A549 (cell line): ENCODE data around the gene ALKBH6. TPM values are rescaled to one million over a fixed set of nuclear protein-coding genes. Genes with fewer than 3 reads are reported as not detected.
A peak's percentile ranks its signal among the peaks of the same experiment; 100 is the strongest.

Experiments
- ATAC-seq, 2 experiments: fragments of 200-7000 bp in 1 of 2; fragments of >200 bp in 1 of 2; cut with Nextera tagmentation in 1 of 2; cut with Tn5 transposase in 1 of 2; 3 replicates each; pipeline versions ENCODE4 v1.8.0 to v1.9.1; 2018 to 2020; ENCODE audit warnings: mild to moderate bottlenecking in 1 of 2, moderate library complexity in 1 of 2
- CTCF ChIA-PET: fragments of 300-600 bp; sonication (Branson Sonifier 250); formaldehyde crosslinking; extraction: SDS; loops from one replicate; lab custom pipeline; 2021; ENCODE audit warnings: antibody characterized with exemption, inconsistent platforms; lab: Yijun Ruan, JAX
- POLR2A ChIA-PET: fragments of 350-600 bp; formaldehyde crosslinking; extraction: SDS; loops from one replicate; lab custom pipeline; 2021; ENCODE audit warnings: antibody characterized with exemption, inconsistent platforms; lab: Yijun Ruan, JAX
- DNase-seq, 2 experiments: peaks; one replicate each; pipeline versions ENCODE4 v3.0.0 to v3.0.0-alpha.2; 2011 to 2016; ENCODE audit warnings: low read depth in 1 of 2, low spot score in 1 of 2
- FAIRE-seq: peaks from 2 replicates; lab custom pipeline; 2011; peaks lifted over from hg19 to GRCh38; lab: Jason Lieb, UNC
- H3K27ac ChIP-seq, 2 experiments: fragments of >200 bp; sonication (Bioruptor Twin); formaldehyde crosslinking; 3 replicates each; pipeline ENCODE4 v1.5.1; 2016 to 2017
- H3K4me1 ChIP-seq: fragments of >200 bp; sonication (Bioruptor Twin); formaldehyde crosslinking; 3 replicates; pipeline ENCODE4 v1.6.1; 2016
- H3K4me2 ChIP-seq: fragments of >200 bp; sonication (Bioruptor Twin); formaldehyde crosslinking; 3 replicates; pipeline ENCODE4 v1.6.1; 2016
- H3K4me3 ChIP-seq: fragments of >200 bp; sonication (Bioruptor Twin); formaldehyde crosslinking; 3 replicates; pipeline ENCODE4 v1.5.1; 2016
- H3K9me3 ChIP-seq: fragments of >200 bp; sonication (Bioruptor Twin); formaldehyde crosslinking; 3 replicates; pipeline ENCODE4 v1.6.1; 2016
- BCL3 ChIP-seq: fragments of >200 bp; sonication (Bioruptor Twin); formaldehyde crosslinking; IDR thresholded peaks from 3 replicates; pipeline ENCODE4 v1.6.1; 2016
- BHLHE40 ChIP-seq: IDR thresholded peaks from 2 replicates; pipeline ENCODE4 v1.6.1; 2012; ENCODE audit warnings: low read depth, low read length, inconsistent platforms
- CBX2 ChIP-seq: fragments of 200-600 bp; sonication (generic); IDR thresholded peaks from 2 replicates; pipeline ENCODE4 v1.6.1; 2016; ENCODE audit warnings: low read depth, mild to moderate bottlenecking, borderline replicate concordance
- CBX8 ChIP-seq: fragments of 200-600 bp; sonication (generic); IDR thresholded peaks from 2 replicates; pipeline ENCODE4 v1.6.1; 2016
- CHD2 ChIP-seq: fragments of 150-350 bp; IDR thresholded peaks from 2 replicates; pipeline ENCODE4 v1.6.1; 2014; ENCODE audit warnings: low read length; ENCODE audit not compliant: partially characterized antibody
- E2F6 ChIP-seq: IDR thresholded peaks from 2 replicates; pipeline ENCODE4 v1.6.1; 2012; ENCODE audit warnings: low read depth, borderline replicate concordance
- EHF ChIP-seq: fragments of 250-450 bp; sonication (Bioruptor Pico); IDR thresholded peaks from 2 replicates; pipeline ENCODE4 v1.5.0; 2020; ENCODE audit warnings: mild to moderate bottlenecking
- EHMT2 ChIP-seq: fragments of 200-600 bp; sonication (generic); IDR thresholded peaks from 2 replicates; pipeline ENCODE4 v1.6.1; 2016; ENCODE audit warnings: antibody characterized with exemption, low read depth, mild to moderate bottlenecking, moderate library complexity
- ESRRA ChIP-seq: fragments of 150-350 bp; IDR thresholded peaks from 2 replicates; pipeline ENCODE4 v1.6.1; 2014; ENCODE audit warnings: mild to moderate bottlenecking, low read length, borderline replicate concordance
- FOSB ChIP-seq: fragments of 250-450 bp; sonication (Bioruptor Pico); IDR thresholded peaks from 2 replicates; pipeline ENCODE4 v1.5.0; 2020; ENCODE audit warnings: mild to moderate bottlenecking, moderate library complexity
- FOSL2 ChIP-seq, 2 experiments: fragments of 450-650 bp in 1 of 2; fragments of >200 bp in 1 of 2; sonication (Bioruptor Twin) in 1 of 2; formaldehyde crosslinking; IDR thresholded peaks; 2 replicates each; pipeline versions ENCODE4 v1.5.0 to v1.6.1; 2016 to 2020; ENCODE audit warnings: mild to moderate bottlenecking in 1 of 2, moderate library complexity in 1 of 2
- HOXB13 ChIP-seq: fragments of 250-450 bp; sonication (Bioruptor Pico); IDR thresholded peaks from 2 replicates; pipeline ENCODE4 v1.5.0; 2020; ENCODE audit warnings: low read depth, mild to moderate bottlenecking, moderate library complexity
- MAZ ChIP-seq: fragments of 150-350 bp; IDR thresholded peaks from 2 replicates; pipeline ENCODE4 v1.6.1; 2014; ENCODE audit warnings: antibody characterized with exemption, low read depth, low read length, borderline replicate concordance
- NFE2L2 ChIP-seq: fragments of 150-350 bp; conservative IDR thresholded peaks from 2 replicates; pipeline ENCODE4 v1.6.1; 2014; ENCODE audit warnings: low read length
- NPAS2 ChIP-seq: fragments of 250-450 bp; sonication (Bioruptor Pico); IDR thresholded peaks from 2 replicates; pipeline ENCODE4 v1.8.0; 2022; ENCODE audit warnings: mild to moderate bottlenecking, moderate library complexity, borderline replicate concordance
- NR3C1 ChIP-seq: fragments of >200 bp; sonication (Bioruptor Twin); formaldehyde crosslinking; IDR thresholded peaks from 3 replicates; pipeline ENCODE4 v1.6.1; 2017
- PHF8 ChIP-seq: fragments of 200-600 bp; sonication (generic); IDR thresholded peaks from 2 replicates; pipeline ENCODE4 v1.6.1; 2016; ENCODE audit warnings: low read depth, mild to moderate bottlenecking, antibody characterized with exemption, moderate library complexity, borderline replicate concordance
- POLR2A ChIP-seq: IDR thresholded peaks from 2 replicates; pipeline ENCODE4 v1.6.1; 2012; ENCODE audit warnings: mild to moderate bottlenecking, low read length
- RNF2 ChIP-seq: fragments of 200-600 bp; sonication (generic); IDR thresholded peaks from 2 replicates; pipeline ENCODE4 v1.6.1; 2016; ENCODE audit warnings: low read depth, mild to moderate bottlenecking, antibody characterized with exemption, moderate library complexity, borderline replicate concordance
- SMC3 ChIP-seq: fragments of >200 bp; sonication (Bioruptor Twin); formaldehyde crosslinking; IDR thresholded peaks from 3 replicates; pipeline ENCODE4 v1.6.1; 2018; ENCODE audit warnings: inconsistent platforms
- SREBF2 ChIP-seq: fragments of 450-650 bp; IDR thresholded peaks from 2 replicates; pipeline ENCODE4 v1.6.1; 2014; ENCODE audit warnings: mild to moderate bottlenecking, moderate library complexity
- TP53 ChIP-seq: fragments of 250-450 bp; sonication (Bioruptor Pico); IDR thresholded peaks from 2 replicates; pipeline ENCODE4 v1.5.0; 2021; ENCODE audit warnings: mild to moderate bottlenecking, moderate library complexity
- WGBS: methylation state at CpG from one replicate; pipeline ENCODE4 v1.1.6; 2017; ENCODE audit errors: missing lambda C conversion rate; 5-methylcytosine and 5-hydroxymethylcytosine counted together
- polyA plus RNA-seq, 4 experiments: library from polyadenylated mRNA; depleted of rRNA in 3 of 4; stranded (reverse); fragments of >200 nt; fragmentation: RNase III in 1 of 4; extraction: RNeasy Plus Mini Kit Qiagen cat#74134 plus additional on column Dnase treatment in 1 of 4; gene quantifications; 2 replicates in 3 of 4; 3 replicates in 1 of 4; pipeline ENCODE4 v1.2.3, GENCODE V29; 2011 to 2017
- TF ChIP-seq, protein P1 (sequence below): fragments of 450-650 bp; IDR thresholded peaks from 2 replicates; pipeline ENCODE4 v1.6.1; 2014; ENCODE audit warnings: antibody characterized with exemption
- TF ChIP-seq, protein P2 (sequence below): IDR thresholded peaks from 2 replicates; pipeline ENCODE4 v1.6.1; 2012

ALKBH6 gene
- polyA plus RNA-seq, 2 of the 4 experiments (the other 2 are of a cell fraction) = 34.2 to 47.1 TPM

DNA sequence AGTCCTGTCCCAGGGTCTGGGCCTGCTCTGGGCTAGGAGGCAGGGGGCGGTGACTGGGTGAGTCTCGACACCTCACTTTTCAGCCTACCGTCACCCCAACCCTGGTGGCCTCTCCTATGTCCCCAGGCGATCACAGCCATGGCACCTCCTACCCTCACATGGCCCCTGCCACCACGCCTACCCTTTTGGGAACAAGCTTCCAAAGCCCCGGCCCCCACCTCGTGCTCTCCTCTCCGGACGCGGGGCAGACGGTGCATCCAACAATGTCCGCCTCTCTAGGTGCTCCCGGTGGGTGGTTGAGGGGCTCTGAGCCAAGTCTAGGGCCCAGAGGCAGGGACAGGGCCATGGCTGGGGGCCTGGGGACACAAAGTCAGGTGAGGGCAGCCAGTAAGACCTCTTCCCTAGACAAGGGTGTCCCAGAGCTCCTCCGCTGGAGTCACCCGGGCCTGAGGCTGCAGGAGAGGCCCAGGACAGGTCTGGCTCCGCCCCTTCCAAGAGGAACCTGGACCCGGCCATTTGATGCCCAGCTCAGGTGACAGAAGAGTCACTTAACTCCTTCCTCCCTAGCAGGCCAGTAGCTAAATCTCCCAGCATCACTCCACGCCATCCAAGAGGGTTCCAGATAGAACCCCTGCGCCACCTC, 5.6 kb downstream of the ALKBH6 start, which contains the start of gene SYNE4:
SYNE4 (minus strand) TSS at position 478 of the 643 bp plus-strand sequence; CDS start at position 346, 132 bp downstream.
- TF ChIP-seq POLR2A (0 out of 2 replicates have a peak, but pooled peaks have one; percentile 6), EHMT2 (no peak)
- FAIRE-seq (no peak), ATAC-seq (peak in 1 of 2 experiments; percentile 8; a peak in 2 of 6 replicates), DNase-seq (peak in 1 of 2 experiments; percentile 36)
- Histone ChIP-seq H3K4me3 (peak within 1 kb of the TSS; percentile 41), H3K4me2 (peak within 1 kb of the TSS; percentile 90), H3K9me3 (no peaks in the 10 kb centered on the region), H3K4me1 (peaks cover 16% of the 10 kb centered on the region; the same call in 2 of the 3 replicates), H3K27ac (peak within 1 kb of the TSS; percentile 62 to 87)
- WGBS = 83% methylated on average over 19 of the region's 19 CpGs
- CTCF ChIA-PET = interaction anchor here (0.7 to 1.7 kb wide), 9 partner anchors 8 to 117 kb away, joined by 3 to 10 read pairs (median 3); partner anchors contain the start of gene THAP8
- POLR2A ChIA-PET = interaction anchor here (2.1 kb wide), 1 partner anchor 13 kb away, joined by 11 read pairs; the partner anchor contains the start of gene SDHAF1

DNA sequence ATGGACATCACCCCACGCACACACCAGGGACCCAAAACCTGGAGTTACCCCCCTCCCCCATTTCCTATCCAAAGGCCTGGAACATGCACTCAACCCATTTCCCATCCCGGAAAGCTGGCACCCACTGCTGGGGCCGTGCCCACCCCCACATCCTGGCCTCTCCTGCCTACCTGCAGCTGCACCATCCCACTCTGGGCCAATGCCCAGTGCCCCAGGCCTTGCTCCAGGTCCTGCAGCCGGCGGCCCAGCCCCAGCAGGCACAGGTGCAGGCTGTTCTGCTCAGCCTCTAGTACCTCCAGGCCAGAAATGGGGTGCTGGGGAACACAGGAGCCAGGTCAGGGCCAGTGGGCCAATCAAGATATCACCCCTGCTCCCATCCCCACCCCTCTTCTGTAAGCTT, 7.1 kb downstream of the ALKBH6 start:
- ChIA-PET POLR2A (no interaction called here), CTCF (interaction anchor here (0.5 to 1.9 kb wide), 6 partner anchors 9 to 125 kb away, joined by 3 to 13 read pairs (median 4); partner anchors contain the start of gene THAP8)
- Histone ChIP-seq H3K4me3 (no peak overlapping the region), H3K4me2 (no peak overlapping the region), H3K4me1 (peaks cover 12% of the 10 kb centered on the region; the same call in 2 of the 3 replicates), H3K9me3 (no peaks in the 10 kb centered on the region), H3K27ac (no peak overlapping the region)
- FAIRE-seq (no peak), ATAC-seq (no peak), DNase-seq (no peak)
- 93% methylated on average over 5 of the region's 5 CpGs for WGBS
- no peak for TF ChIP-seq FOSL2 (IDR thresholded peaks at IDR 0.05)
- no peak for TF ChIP-seq FOSL2 (CRISPR knock-in tag; IDR thresholded peaks at IDR 0.05)
- TF ChIP-seq NPAS2 (CRISPR knock-in tag) = no peak
- TF ChIP-seq NR3C1 = no peak
- TF ChIP-seq SMC3 = no peak
- no peak for TF ChIP-seq CBX8
- TF ChIP-seq, protein P1, sequence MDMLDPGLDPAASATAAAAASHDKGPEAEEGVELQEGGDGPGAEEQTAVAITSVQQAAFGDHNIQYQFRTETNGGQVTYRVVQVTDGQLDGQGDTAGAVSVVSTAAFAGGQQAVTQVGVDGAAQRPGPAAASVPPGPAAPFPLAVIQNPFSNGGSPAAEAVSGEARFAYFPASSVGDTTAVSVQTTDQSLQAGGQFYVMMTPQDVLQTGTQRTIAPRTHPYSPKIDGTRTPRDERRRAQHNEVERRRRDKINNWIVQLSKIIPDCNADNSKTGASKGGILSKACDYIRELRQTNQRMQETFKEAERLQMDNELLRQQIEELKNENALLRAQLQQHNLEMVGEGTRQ = no peak
- TF ChIP-seq RNF2 = no peak
- TF ChIP-seq CHD2 = no peak
- TF ChIP-seq MAZ = no peak
- no peak for TF ChIP-seq E2F6
- no peak for TF ChIP-seq BCL3
- no peak for TF ChIP-seq EHF (CRISPR knock-in tag)
- TF ChIP-seq NFE2L2 = no peak
- no peak for TF ChIP-seq CBX2
- TF ChIP-seq HOXB13 (CRISPR knock-in tag) = no peak
- TF ChIP-seq FOSB = no peak
- TF ChIP-seq PHF8 = no peak

GRCh38 chr19:36003284-36003683, 10.7 kb downstream of the ALKBH6 start:
- DNase-seq = no peak
- peak; percentile 7 for FAIRE-seq
- ATAC-seq = no peak
- no peak overlapping the region for H3K27ac ChIP-seq
- no peak overlapping the region for H3K4me2 ChIP-seq
- TF ChIP-seq, protein P2, sequence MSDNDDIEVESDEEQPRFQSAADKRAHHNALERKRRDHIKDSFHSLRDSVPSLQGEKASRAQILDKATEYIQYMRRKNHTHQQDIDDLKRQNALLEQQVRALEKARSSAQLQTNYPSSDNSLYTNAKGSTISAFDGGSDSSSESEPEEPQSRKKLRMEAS = no peak
- TF ChIP-seq SREBF2 (no peak), ESRRA (no peak), FOSL2 (IDR thresholded peaks at IDR 0.05) (no peak), FOSL2 (CRISPR knock-in tag; IDR thresholded peaks at IDR 0.05) (no peak), TP53 (CRISPR knock-in tag) (no peak), BHLHE40 (no peak)
- WGBS = 89% methylated on average over 4 of the region's 4 CpGs
- H3K4me1 ChIP-seq = peaks cover 11% of the 10 kb centered on the region
- CTCF ChIA-PET = interaction anchor here (1.0 to 2.8 kb wide), 5 partner anchors 9 to 58 kb away, joined by 3 to 9 read pairs (median 7); partner anchors contain the start of gene ALKBH6
- H3K4me3 ChIP-seq = no peak overlapping the region
- POLR2A ChIA-PET = interaction anchor here (1.0 to 1.7 kb wide), 1 partner anchor 11 kb away, joined by 3 to 5 read pairs; the partner anchor contains the start of gene ALKBH6
- no peaks in the 10 kb centered on the region for H3K9me3 ChIP-seq
